SW 1271 (cell line): ENCODE measurements around the gene WEE1.
A peak's percentile ranks its signal among the peaks of the same experiment; 100 is the strongest.
"Not testable (repeated sequence)": the region's sequence is repeated elsewhere in the genome, so short reads cannot be mapped to it uniquely, and the experiment has no call there.

Experiments used
- DNase-seq, 2 experiments: peaks; one replicate each; lab custom pipeline; 2025; lab: John Stamatoyannopoulos, UW

WEE1 gene

GRCh38 chr11:9596926-9597464, 23.5 kb downstream of the WEE1 start:
- no peak for DNase-seq

- DNase-seq: no peak
Measured at GRCh38 chr11:9600166-9600565, 26.7 kb downstream of the WEE1 start.

GRCh38 chr11:9600644-9601036, 27.2 kb downstream of the WEE1 start:
- no peak for DNase-seq

GRCh38 chr11:9601037-9601875, 27.8 kb downstream of the WEE1 start:
- DNase-seq: no peak

GRCh38 chr11:9601876-9602199, 28.4 kb downstream of the WEE1 start:
- no peak for DNase-seq

GRCh38 chr11:9603214-9603613, 29.7 kb downstream of the WEE1 start:
- not testable (repeated sequence) for DNase-seq

GRCh38 chr11:9604134-9604533, 30.7 kb downstream of the WEE1 start:
- DNase-seq: no peak

GRCh38 chr11:9605742-9606141, 32.3 kb downstream of the WEE1 start:
- DNase-seq: no peak

GRCh38 chr11:9606809-9607510, 33.5 kb downstream of the WEE1 start:
- no peak for DNase-seq

GRCh38 chr11:9607511-9607899, 34.0 kb downstream of the WEE1 start:
- DNase-seq: no peak

GRCh38 chr11:9609002-9609759, 35.7 kb downstream of the WEE1 start:
- no peak for DNase-seq

- no peak for DNase-seq
Measured at GRCh38 chr11:9609841-9610240, 36.4 kb downstream of the WEE1 start.

GRCh38 chr11:9613118-9613829, 39.8 kb downstream of the WEE1 start:
- peak; percentile 85 to 96 for DNase-seq

GRCh38 chr11:9613830-9614762, 40.6 kb downstream of the WEE1 start:
- peak in 1 of 2 experiments; percentile 86 for DNase-seq

- no peak for DNase-seq
Measured at GRCh38 chr11:9615031-9615451, 41.6 kb downstream of the WEE1 start.

GRCh38 chr11:9616042-9616675, 42.7 kb downstream of the WEE1 start:
- no peak for DNase-seq

- DNase-seq: no peak
Measured at GRCh38 chr11:9616858-9617257, 43.4 kb downstream of the WEE1 start.

GRCh38 chr11:9617940-9618339, 44.5 kb downstream of the WEE1 start:
- no peak for DNase-seq

- DNase-seq: no peak
Measured at GRCh38 chr11:9619004-9619403, 45.5 kb downstream of the WEE1 start.

- DNase-seq: no peak
Measured at GRCh38 chr11:9619971-9620370, 46.5 kb downstream of the WEE1 start.
